Stimulated activated CD4-positive, alpha-beta T cell treated with anti-CD3 and anti-CD28 coated beads, TNF-alpha, amount 100 ng/mL, for 24 hours (primary cell): ENCODE results near the gene SCPEP1.
"Not testable (repeated sequence)": the region's sequence is repeated elsewhere in the genome, so short reads cannot be mapped to it uniquely, and the experiment has no call there.

Experiments
- DNase-seq, 3 experiments: peaks; one replicate each; pipeline ENCODE4 v3.0.0-alpha.2; 2020; ENCODE audit warnings: low read depth in 3 of 3

Gene SCPEP1, protein sequence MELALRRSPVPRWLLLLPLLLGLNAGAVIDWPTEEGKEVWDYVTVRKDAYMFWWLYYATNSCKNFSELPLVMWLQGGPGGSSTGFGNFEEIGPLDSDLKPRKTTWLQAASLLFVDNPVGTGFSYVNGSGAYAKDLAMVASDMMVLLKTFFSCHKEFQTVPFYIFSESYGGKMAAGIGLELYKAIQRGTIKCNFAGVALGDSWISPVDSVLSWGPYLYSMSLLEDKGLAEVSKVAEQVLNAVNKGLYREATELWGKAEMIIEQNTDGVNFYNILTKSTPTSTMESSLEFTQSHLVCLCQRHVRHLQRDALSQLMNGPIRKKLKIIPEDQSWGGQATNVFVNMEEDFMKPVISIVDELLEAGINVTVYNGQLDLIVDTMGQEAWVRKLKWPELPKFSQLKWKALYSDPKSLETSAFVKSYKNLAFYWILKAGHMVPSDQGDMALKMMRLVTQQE

DNA sequence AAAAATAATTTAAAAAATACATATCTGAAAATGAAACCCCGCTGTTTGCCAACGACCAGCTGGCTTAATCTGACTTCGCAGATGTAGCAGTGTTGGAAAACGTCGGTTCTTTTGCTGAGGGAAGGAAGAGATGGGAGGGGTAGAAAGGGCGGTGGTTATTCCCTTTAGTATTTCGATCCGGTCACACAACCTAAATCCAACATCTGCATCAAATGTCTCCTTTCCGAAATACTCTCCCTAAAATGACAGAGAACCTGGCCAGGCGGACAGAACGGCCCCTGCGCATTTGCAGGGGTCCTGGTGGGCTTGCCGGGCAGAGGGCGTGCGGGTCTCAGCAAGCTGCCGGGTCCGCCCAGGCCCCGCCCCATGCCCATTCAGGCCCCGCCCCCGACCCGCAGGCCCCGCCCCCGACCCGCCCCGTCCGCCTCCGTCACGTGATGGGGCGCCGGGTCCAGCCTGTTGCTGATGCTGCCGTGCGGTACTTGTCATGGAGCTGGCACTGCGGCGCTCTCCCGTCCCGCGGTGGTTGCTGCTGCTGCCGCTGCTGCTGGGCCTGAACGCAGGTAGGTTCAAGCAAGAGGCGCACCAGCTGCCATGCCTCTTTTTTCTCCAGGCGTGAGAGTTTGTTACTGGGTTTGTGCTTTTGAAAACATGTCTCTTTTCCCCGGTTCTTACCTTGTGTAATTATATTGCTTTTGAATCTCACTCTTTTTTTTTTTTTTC is at the start of gene SCPEP1:
Gene SCPEP1 (plus strand): TSS at position 459 of the 723 bp plus-strand sequence. CDS start 29 bp downstream, at position 488.
- peak; percentile 63 to 74 (median 64) for DNase-seq

DNA sequence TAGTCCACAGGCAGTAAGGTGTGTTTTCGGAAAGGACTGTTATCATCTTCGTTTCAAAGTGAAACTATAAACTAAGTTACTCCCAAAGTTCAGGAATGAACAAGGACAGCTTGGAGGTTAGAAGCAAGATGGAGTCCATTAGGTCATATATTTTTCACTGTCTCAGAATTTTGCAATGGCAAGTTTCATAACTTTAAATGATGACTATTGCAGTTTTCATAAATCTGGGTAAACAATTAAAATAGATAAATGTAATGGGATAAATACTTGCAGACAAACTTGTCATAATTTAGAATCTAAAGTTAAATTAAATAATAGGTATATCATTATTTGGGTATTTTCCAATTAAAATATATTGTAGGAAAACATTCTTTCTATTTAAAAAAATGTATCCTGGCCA is 49.3 kb upstream of the SCPEP1 start:
- no peak for DNase-seq

GRCh38 chr17:56929362-56929969 is 48.5 kb upstream of the SCPEP1 start:
- DNase-seq: no peak

GRCh38 chr17:56930739-56931337 is 47.1 kb upstream of the SCPEP1 start:
- no peak for DNase-seq

DNA sequence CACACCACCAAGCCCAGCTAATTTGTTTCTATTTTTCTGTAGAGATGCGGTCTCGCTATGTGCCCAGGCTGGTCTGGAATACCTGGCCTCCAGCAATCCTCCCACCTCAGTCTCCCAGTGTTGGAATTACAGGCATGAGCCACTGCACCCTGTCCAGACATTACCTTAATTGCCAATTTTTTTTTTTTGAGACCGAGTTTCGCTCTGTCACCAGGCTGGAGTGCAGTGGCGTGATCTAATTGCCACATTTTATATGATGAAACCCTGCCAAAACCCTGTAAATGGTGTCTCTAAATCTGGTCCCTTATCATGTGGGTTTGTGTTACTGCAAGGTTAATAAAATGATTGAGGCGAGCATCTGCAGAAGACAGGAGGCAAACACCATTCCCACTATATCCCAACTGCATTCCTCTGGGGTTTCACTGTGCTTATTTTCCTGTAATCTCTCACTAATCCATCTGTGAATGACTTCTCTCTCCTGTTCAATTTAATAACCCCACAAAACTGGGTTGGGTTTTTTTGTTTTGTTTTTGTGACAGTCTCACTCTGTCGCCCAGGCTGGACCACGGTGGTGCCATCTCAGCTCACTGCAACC is 44.7 kb upstream of the SCPEP1 start:
- no peak for DNase-seq

- no peak for DNase-seq
These were observed 44.1 kb upstream of the SCPEP1 start for GRCh38 chr17:56933868-56934267.

DNA sequence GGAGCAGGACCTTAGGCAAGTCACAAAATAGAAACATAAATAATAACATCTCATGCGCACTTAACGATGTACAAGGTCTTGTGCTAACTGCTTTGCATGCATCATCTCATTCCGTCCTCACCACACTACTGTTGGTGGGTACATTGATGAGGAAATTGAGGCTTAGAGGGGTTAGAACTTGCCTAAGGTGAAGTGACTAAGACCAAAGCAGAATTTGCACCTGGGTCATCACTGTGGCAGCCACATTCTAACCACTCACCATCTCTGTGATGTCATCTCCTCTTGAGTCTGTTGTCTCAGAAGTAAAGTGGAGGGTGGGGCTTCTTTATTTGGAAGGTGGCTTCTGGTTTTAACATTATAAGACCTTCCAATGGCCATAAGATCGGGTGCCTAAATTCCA is 43.7 kb upstream of the SCPEP1 start:
- DNase-seq: no peak

GRCh38 chr17:56935461-56935860 is 42.5 kb upstream of the SCPEP1 start:
- DNase-seq: no peak

GRCh38 chr17:56936697-56937322 is 41.1 kb upstream of the SCPEP1 start:
- no peak for DNase-seq

GRCh38 chr17:56937687-56938086 is 40.2 kb upstream of the SCPEP1 start:
- DNase-seq: no peak

- DNase-seq: not testable (repeated sequence)
These were observed 39.7 kb upstream of the SCPEP1 start for GRCh38 chr17:56938206-56938605.

DNA sequence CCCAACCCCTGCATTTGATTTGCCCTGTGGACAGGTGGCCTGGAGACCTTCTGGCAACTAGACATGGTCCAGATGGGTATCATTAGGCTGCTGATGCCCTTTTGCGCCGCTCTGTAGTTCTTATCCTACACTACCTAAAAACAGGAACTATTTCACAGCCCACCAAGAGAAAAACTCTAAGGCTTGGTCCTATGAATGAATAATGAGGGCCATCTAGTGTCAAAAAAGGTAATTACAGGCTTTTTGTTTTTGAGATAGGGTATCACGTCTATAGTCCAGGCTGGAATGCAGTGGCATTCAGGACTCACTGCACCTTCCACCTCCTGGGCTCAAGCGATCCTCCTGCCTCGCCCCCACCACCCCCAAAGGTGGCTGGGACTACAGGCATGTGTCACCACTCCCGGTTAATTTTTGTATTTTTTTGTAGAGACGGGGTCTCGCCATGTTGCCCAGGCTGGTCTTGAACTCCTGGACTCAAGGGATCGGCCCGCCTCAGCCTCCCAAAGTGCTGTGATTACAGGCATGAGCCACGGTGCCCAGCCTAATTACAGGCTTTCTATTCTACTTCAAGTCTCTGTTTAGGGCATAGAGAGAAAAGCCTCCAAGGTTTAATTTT is 38.0 kb upstream of the SCPEP1 start:
- no peak for DNase-seq

- DNase-seq: no peak
These were observed 34.3 kb upstream of the SCPEP1 start for GRCh38 chr17:56943505-56944125.

DNA sequence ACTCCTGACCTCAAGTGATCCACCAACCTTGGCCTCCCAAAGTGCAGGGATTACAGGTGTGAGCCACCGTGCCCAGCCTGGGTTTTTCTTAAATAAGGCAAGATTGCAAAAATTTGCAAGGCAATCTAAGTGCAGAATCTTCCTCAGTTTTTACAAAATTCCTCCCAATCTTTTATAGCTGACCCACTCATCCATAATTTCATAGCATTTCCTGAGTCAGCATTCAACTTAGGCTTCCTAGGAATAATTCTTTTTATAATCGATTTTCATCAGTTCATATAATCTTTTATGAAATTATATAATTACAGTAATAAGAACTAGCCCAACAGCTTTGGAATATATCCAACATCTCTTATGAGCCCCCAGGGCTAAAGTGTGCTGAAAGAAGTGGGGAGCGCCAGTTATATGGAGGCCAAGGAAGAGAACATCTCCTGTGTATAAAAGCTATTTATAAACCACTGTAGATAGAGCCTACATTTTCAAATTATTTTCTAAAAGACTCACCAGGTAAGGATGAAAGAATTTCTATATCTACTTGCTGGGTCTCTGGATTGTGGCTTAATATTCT is 31.9 kb upstream of the SCPEP1 start:
- DNase-seq: no peak

GRCh38 chr17:56947741-56948140 is 30.2 kb upstream of the SCPEP1 start:
- no peak for DNase-seq

DNA sequence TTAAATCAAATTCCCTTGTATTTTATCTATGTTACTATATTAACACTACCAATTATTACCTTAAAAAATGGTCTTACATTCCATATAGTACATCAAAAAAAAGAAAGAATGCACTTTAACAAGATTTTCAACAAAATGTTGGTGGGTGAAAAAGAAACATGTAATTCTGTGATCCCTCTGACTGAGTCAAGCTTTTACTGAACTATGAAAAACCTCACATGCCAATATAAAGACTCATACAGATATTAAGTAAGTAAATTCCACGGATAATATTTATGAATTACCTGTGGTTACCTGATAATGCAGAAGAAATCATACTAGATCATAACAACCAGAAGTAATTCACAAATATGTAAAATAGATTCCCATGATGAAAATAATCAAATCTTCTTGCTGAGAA is 29.4 kb upstream of the SCPEP1 start:
- no peak for DNase-seq

- DNase-seq: no peak
These were observed 28.3 kb upstream of the SCPEP1 start for GRCh38 chr17:56949595-56949994.

DNA sequence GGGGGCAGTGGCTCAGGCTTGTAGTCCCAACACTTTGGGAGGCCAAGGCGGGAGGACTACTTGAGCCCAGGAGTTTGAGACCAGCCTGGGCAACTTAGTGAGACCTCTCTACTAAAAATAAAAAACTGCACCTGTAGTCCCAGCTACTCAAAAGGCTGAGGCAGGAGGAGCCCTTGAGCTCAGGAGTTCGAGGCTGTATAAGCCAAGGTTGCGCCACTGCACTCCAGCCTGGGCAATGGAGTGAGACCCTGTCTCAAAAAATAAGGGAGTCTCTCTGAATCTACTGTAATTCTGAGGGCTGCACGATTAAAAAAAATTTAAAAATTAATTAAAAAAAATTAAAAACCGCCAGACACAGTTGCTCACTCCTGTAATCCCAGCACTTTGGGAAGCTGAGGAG is 20.9 kb upstream of the SCPEP1 start:
- DNase-seq: no peak

GRCh38 chr17:56960596-56961538 is 17.1 kb upstream of the SCPEP1 start, which contains the start of gene COIL:
COIL (minus strand) TSS chr17:56961050; CDS start chr17:56961019, 31 bp downstream.
- peak; percentile 85 to 92 (median 92) for DNase-seq
